Measurements from ENCODE around the gene OR2L13. TPM values are rescaled to one million over a fixed set of nuclear protein-coding genes. Genes with fewer than 3 reads are reported as not detected.

OR2L13 gene
- total RNA-seq, 1 experiment from 2014 or later = not detected

DNA sequence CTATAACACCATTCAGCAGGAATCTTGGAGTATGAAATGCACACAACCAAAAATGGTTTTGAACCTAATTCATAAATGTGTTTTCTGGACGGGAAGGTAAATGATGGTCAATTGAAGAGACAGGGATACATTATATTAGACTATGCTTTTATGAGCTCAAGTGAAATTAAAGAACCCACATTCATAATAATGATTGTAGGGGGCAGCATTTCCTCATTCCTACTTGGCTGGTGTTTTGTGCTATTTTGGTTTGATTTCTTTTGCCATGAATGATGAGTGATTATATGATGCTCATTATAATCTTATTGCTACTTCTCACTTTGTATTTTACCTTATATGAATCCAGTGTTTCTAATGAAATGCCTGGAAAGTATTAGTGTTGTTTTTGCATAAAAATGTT lies 48.0 kb upstream of the OR2L13 start:
- H3T11ph ChIP-seq (ENCODE audit: low read length) = no peak overlapping the region
- no peak overlapping the region for H4K8ac ChIP-seq (replicated peaks; ENCODE audit: insufficient read length, low read depth, low read length)
- DNase-seq = no peak
- no peak overlapping the region for H2BK120ac ChIP-seq (ENCODE audit: low read depth, low read length, poor library complexity, severe bottlenecking)
- H3K4ac ChIP-seq (ENCODE audit: low read depth, low read length) = no peak overlapping the region
- no peak overlapping the region for H3K9ac ChIP-seq (ENCODE audit: extremely low read depth, insufficient read length, low read length)
- H2BK15ac ChIP-seq (ENCODE audit: low read depth, low read length) = no peak overlapping the region
- no peak overlapping the region for H3K27ac ChIP-seq (ENCODE audit: insufficient read length, low read depth, low read length)
- H3K23ac ChIP-seq (ENCODE audit: insufficient read length, low read depth, low read length) = no peak overlapping the region
- no peak overlapping the region for H2BK12ac ChIP-seq (ENCODE audit: insufficient read length, low read depth, low read length)
- peaks cover 11 to 34% (median 12%) of the 10 kb centered on the region in 3 experiments; a peak in 6 of 7 replicates for H3K36me3 Mint-ChIP-seq (ENCODE audit: insufficient read depth in 1 of 3, low read depth in 3 of 3)
- WGBS (ENCODE audit: extremely low coverage, insufficient read length, low lambda C conversion rate) = no CpG with 5 or more reads among the region's 1 CpG
- H4K5ac ChIP-seq (ENCODE audit: insufficient read length, low read depth, low read length) = no peak overlapping the region
- H3K27me3 Mint-ChIP-seq (ENCODE audit: low read depth) = no peaks in the 10 kb centered on the region
- H3K79me1 ChIP-seq (ENCODE audit: insufficient read depth, low read depth, low read length, poor library complexity, severe bottlenecking) = no peaks in the 10 kb centered on the region
- H2BK20ac ChIP-seq (ENCODE audit: low read depth, low read length, poor library complexity, severe bottlenecking) = no peak overlapping the region
- no peaks in the 10 kb centered on the region for H3K79me2 ChIP-seq (ENCODE audit: insufficient read depth, low read length)
- H3K4me1 Mint-ChIP-seq = no peaks in the 10 kb centered on the region
- H3K14ac ChIP-seq (ENCODE audit: insufficient read depth, low read length) = no peak overlapping the region
- H4K20me1 ChIP-seq (ENCODE audit: control insufficient read depth, insufficient read depth, insufficient read length) = no peaks in the 10 kb centered on the region
- H3K18ac ChIP-seq (ENCODE audit: insufficient read length, low read depth, low read length) = no peak overlapping the region
- no peak overlapping the region for H2AFZ ChIP-seq (ENCODE audit: low read length)
- H3K56ac ChIP-seq (ENCODE audit: insufficient read length, low read depth, low read length) = no peak overlapping the region
- no peaks in the 10 kb centered on the region for H3K27me3 ChIP-seq (ENCODE audit: insufficient read depth, low read length)
- no peak overlapping the region for H2AK5ac ChIP-seq (ENCODE audit: insufficient read length, low read length)
- no peak overlapping the region for H3K4me2 ChIP-seq (ENCODE audit: insufficient read depth, insufficient read length, low read length)
- H3K27ac Mint-ChIP-seq = no peak overlapping the region
- H4K91ac ChIP-seq (ENCODE audit: insufficient read length, low read depth, low read length) = no peak overlapping the region
- peaks cover 68 to 76% of the 10 kb centered on the region in 2 experiments for H3K9me3 Mint-ChIP-seq
- H3K4me3 Mint-ChIP-seq = no peak overlapping the region
- no peak overlapping the region for H2BK5ac ChIP-seq (ENCODE audit: insufficient read length, low read length)
- TF ChIP-seq, protein P1, sequence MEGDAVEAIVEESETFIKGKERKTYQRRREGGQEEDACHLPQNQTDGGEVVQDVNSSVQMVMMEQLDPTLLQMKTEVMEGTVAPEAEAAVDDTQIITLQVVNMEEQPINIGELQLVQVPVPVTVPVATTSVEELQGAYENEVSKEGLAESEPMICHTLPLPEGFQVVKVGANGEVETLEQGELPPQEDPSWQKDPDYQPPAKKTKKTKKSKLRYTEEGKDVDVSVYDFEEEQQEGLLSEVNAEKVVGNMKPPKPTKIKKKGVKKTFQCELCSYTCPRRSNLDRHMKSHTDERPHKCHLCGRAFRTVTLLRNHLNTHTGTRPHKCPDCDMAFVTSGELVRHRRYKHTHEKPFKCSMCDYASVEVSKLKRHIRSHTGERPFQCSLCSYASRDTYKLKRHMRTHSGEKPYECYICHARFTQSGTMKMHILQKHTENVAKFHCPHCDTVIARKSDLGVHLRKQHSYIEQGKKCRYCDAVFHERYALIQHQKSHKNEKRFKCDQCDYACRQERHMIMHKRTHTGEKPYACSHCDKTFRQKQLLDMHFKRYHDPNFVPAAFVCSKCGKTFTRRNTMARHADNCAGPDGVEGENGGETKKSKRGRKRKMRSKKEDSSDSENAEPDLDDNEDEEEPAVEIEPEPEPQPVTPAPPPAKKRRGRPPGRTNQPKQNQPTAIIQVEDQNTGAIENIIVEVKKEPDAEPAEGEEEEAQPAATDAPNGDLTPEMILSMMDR (conservative IDR thresholded peaks at IDR 0.05) = no peak
- peaks cover 74% of the 10 kb centered on the region for H3K9me3 ChIP-seq (ENCODE audit: control insufficient read depth, low read depth, low read length)
- H3K23me2 ChIP-seq (ENCODE audit: insufficient read length, low read depth, low read length, poor library complexity, severe bottlenecking) = no peaks in the 10 kb centered on the region
- no peaks in the 10 kb centered on the region for H3K4me1 ChIP-seq (ENCODE audit: insufficient read depth, low read length)
